OCI-LY1 (cell line): ENCODE data around the gene GALT.

Source experiments
- H2AFZ ChIP-seq: fragments of 200-600 bp; sonication (generic), shearing (Covaris generic); 2 replicates; pipeline ENCODE4 v1.6.0; 2014; ENCODE audit warnings: antibody characterized with exemption, mild to moderate bottlenecking, low read length
- H3F3A ChIP-seq: fragments of 200-600 bp; sonication (generic), shearing (Covaris generic); 2 replicates; pipeline ENCODE4 v1.6.0; 2014; ENCODE audit warnings: mild to moderate bottlenecking, antibody characterized with exemption, low read length, moderate library complexity; ENCODE audit not compliant: insufficient read depth
- H3K27ac ChIP-seq: fragments of 200-600 bp; sonication (generic); 2 replicates; pipeline ENCODE4 v1.5.1; 2014; ENCODE audit warnings: low read length, mixed run types, mild to moderate bottlenecking, low read depth; ENCODE audit not compliant: poor library complexity, severe bottlenecking
- H3K27me3 ChIP-seq: fragments of 200-600 bp; sonication (generic); 2 replicates; pipeline ENCODE4 v1.6.0; 2014; ENCODE audit warnings: antibody characterized with exemption, mild to moderate bottlenecking, low read length, moderate library complexity; ENCODE audit not compliant: insufficient read depth
- H3K36me3 ChIP-seq: fragments of 200-600 bp; sonication (generic); 2 replicates; pipeline ENCODE4 v1.6.1; 2014; ENCODE audit warnings: mild to moderate bottlenecking, antibody characterized with exemption, low read length, moderate library complexity, mixed read lengths; ENCODE audit not compliant: insufficient read depth
- H3K4me1 ChIP-seq: fragments of 200-600 bp; sonication (generic); 2 replicates; pipeline ENCODE4 v1.5.1; 2014; ENCODE audit warnings: mild to moderate bottlenecking, low read length, moderate library complexity; ENCODE audit not compliant: insufficient read depth, severe bottlenecking
- H3K4me2 ChIP-seq: fragments of 200-600 bp; sonication (generic), shearing (Covaris generic); 2 replicates; pipeline ENCODE4 v1.6.1; 2014; ENCODE audit warnings: low read length
- H3K4me3 ChIP-seq: fragments of 200-600 bp; sonication (generic); 2 replicates; pipeline ENCODE4 v1.5.1; 2014; ENCODE audit warnings: low read length, low read depth, mild to moderate bottlenecking, mixed read lengths; ENCODE audit not compliant: poor library complexity, severe bottlenecking
- H3K79me2 ChIP-seq: fragments of 200-600 bp; shearing (Covaris generic); 2 replicates; pipeline ENCODE4 v1.6.1; 2016; ENCODE audit warnings: mixed run types, low read length, mixed read lengths; ENCODE audit not compliant: insufficient read depth
- H3K9ac ChIP-seq: fragments of 200-600 bp; sonication (generic), shearing (Covaris generic); 2 replicates; pipeline ENCODE4 v1.6.1; 2014; ENCODE audit warnings: mild to moderate bottlenecking, low read length, mixed read lengths
- H3K9me2 ChIP-seq: fragments of 200-600 bp; sonication (generic), shearing (Covaris generic); 2 replicates; pipeline ENCODE4 v1.6.1; 2014; ENCODE audit warnings: low read depth, mild to moderate bottlenecking, low read length, mixed read lengths
- H3K9me3 ChIP-seq: fragments of 200-600 bp; shearing (Covaris generic); 2 replicates; pipeline ENCODE4 v1.6.1; 2014; ENCODE audit warnings: low read length, mixed read lengths
- H4K20me1 ChIP-seq: fragments of 200-600 bp; sonication (generic), shearing (Covaris generic); 2 replicates; pipeline ENCODE4 v1.6.0; 2016; ENCODE audit warnings: mild to moderate bottlenecking, low read length; ENCODE audit not compliant: insufficient read depth
- CTCF ChIP-seq: fragments of 200-600 bp; sonication (generic), shearing (Covaris generic); IDR thresholded peaks from 2 replicates; pipeline ENCODE4 v1.5.1; 2017; ENCODE audit warnings: mild to moderate bottlenecking, antibody characterized with exemption, low read length, moderate library complexity, mixed read lengths
- EZH2 ChIP-seq: fragments of 200-600 bp; sonication (generic), shearing (Covaris generic); IDR thresholded peaks from 2 replicates; pipeline ENCODE4 v1.8.0; 2017; ENCODE audit warnings: borderline replicate concordance, mixed run types, mild to moderate bottlenecking, antibody characterized with exemption, low read length, moderate library complexity, mixed read lengths

GALT gene

GRCh38 chr9:34647084-34647403 is 569 bp downstream of the GALT start:
- peaks cover 35% of the 10 kb centered on the region for H3K36me3 ChIP-seq
- peak overlapping the region; percentile 77 for H3K4me3 ChIP-seq
- peaks cover 25% of the 10 kb centered on the region for H3K4me1 ChIP-seq
- H3K79me2 ChIP-seq = no peaks in the 10 kb centered on the region
- no peaks in the 10 kb centered on the region for H4K20me1 ChIP-seq
- no peak overlapping the region for H3K27ac ChIP-seq
- no peak for TF ChIP-seq CTCF
- TF ChIP-seq EZH2 = no peak
- peak overlapping the region; percentile 87 for H3K9ac ChIP-seq
- no peaks in the 10 kb centered on the region for H3K27me3 ChIP-seq
- H3K9me3 ChIP-seq = no peaks in the 10 kb centered on the region
- no peaks in the 10 kb centered on the region for H3K9me2 ChIP-seq
- H2AFZ ChIP-seq = no peak overlapping the region
- no peaks in the 10 kb centered on the region for H3F3A ChIP-seq
- peak overlapping the region; percentile 87 for H3K4me2 ChIP-seq

- H3K4me1 ChIP-seq = peaks cover 29% of the 10 kb centered on the region
- no peaks in the 10 kb centered on the region for H3K9me2 ChIP-seq
- H3K79me2 ChIP-seq = no peaks in the 10 kb centered on the region
- H3K27ac ChIP-seq = no peak overlapping the region
- peak overlapping the region; percentile 77 for H3K4me3 ChIP-seq
- peak overlapping the region; percentile 87 for H3K4me2 ChIP-seq
- H3K9ac ChIP-seq = peak overlapping the region; percentile 87
- no peaks in the 10 kb centered on the region for H3K27me3 ChIP-seq
- peaks cover 35% of the 10 kb centered on the region for H3K36me3 ChIP-seq
- H3K9me3 ChIP-seq = no peaks in the 10 kb centered on the region
- TF ChIP-seq CTCF = no peak
- TF ChIP-seq EZH2 = no peak
- H4K20me1 ChIP-seq = no peaks in the 10 kb centered on the region
- H3F3A ChIP-seq = no peaks in the 10 kb centered on the region
- H2AFZ ChIP-seq = no peak overlapping the region
Observed at GRCh38 chr9:34647651-34648050, 1.2 kb downstream of the GALT start.

- no peak overlapping the region for H3K4me2 ChIP-seq
Observed at GRCh38 chr9:34648673-34649072, 2.2 kb downstream of the GALT start.

More at GRCh38 chr9:34648673-34649072, 2.2 kb downstream of the GALT start:
- Histone ChIP-seq H3F3A (no peaks in the 10 kb centered on the region), H4K20me1 (no peaks in the 10 kb centered on the region), H2AFZ (no peak overlapping the region), H3K4me1 (peaks cover 29% of the 10 kb centered on the region), H3K79me2 (no peaks in the 10 kb centered on the region), H3K4me3 (no peak overlapping the region), H3K27me3 (no peaks in the 10 kb centered on the region), H3K36me3 (peaks cover 35% of the 10 kb centered on the region), H3K9ac (no peak overlapping the region), H3K9me3 (no peaks in the 10 kb centered on the region), H3K27ac (no peak overlapping the region), H3K9me2 (no peaks in the 10 kb centered on the region)
- TF ChIP-seq EZH2 (no peak), CTCF (no peak)
